SK-N-SH (cell line): ENCODE measurements around the gene CLIC2. TPM values are rescaled to one million over a fixed set of nuclear protein-coding genes. Genes with fewer than 3 reads are reported as not detected.

ENCODE experiments used
- CTCF ChIA-PET: fragments of 300-600, 350-600 bp; formaldehyde crosslinking; extraction: SDS; loops from one replicate; lab custom pipeline; 2021; lab: Yijun Ruan, JAX
- POLR2A ChIA-PET: fragments of 350-600 bp; sonication (Branson Sonifier 250); formaldehyde crosslinking; extraction: SDS; loops from one replicate; lab custom pipeline; 2020; ENCODE audit warnings: antibody characterized with exemption, inconsistent platforms; lab: Yijun Ruan, JAX
- DNase-seq: peaks from one replicate; pipeline ENCODE4 v3.0.0; 2012
- H2AFZ ChIP-seq: fragments of 200-600 bp; sonication (generic); 2 replicates; pipeline ENCODE4 v1.8.1; 2016; ENCODE audit warnings: antibody characterized with exemption, mild to moderate bottlenecking, low read depth
- H3F3A ChIP-seq: fragments of 200-600 bp; sonication (generic); replicated peaks from 2 replicates; pipeline ENCODE3; 2016; ENCODE audit warnings: antibody characterized with exemption, mild to moderate bottlenecking; ENCODE audit not compliant: insufficient read depth
- H3K27ac ChIP-seq, 2 experiments: fragments of 200-500 bp in 1 of 2; fragments of 200-600 bp in 1 of 2; sonication (Bioruptor generic) in 1 of 2; sonication (generic), shearing (Covaris generic) in 1 of 2; 2 replicates each; pipeline versions ENCODE4 v1.5.1 to v1.6.1; 2014 to 2016; ENCODE audit warnings: low read depth in 2 of 2, inconsistent platforms in 1 of 2, low read length in 1 of 2, mild to moderate bottlenecking in 1 of 2, mixed read lengths in 1 of 2
- H3K27me3 ChIP-seq: fragments of 200-600 bp; sonication (generic), shearing (Covaris generic); 2 replicates; pipeline ENCODE4 v1.6.1; 2016; ENCODE audit warnings: mixed run types; ENCODE audit not compliant: insufficient read depth
- H3K36me3 ChIP-seq, 2 experiments: fragments of 200-500 bp in 1 of 2; fragments of 200-600 bp in 1 of 2; sonication (Bioruptor generic) in 1 of 2; sonication (generic) in 1 of 2; replicated peaks in 1 of 2; 2 replicates each; pipeline versions ENCODE3 to v1.5.1; 2014 to 2016; ENCODE audit warnings: low read length in 1 of 2, mild to moderate bottlenecking in 1 of 2; ENCODE audit not compliant: insufficient read depth in 2 of 2, control insufficient read depth in 1 of 2
- H3K4me1 ChIP-seq, 2 experiments: fragments of 200-500 bp in 1 of 2; fragments of 200-600 bp in 1 of 2; sonication (Bioruptor generic) in 1 of 2; sonication (generic), shearing (Covaris generic) in 1 of 2; 2 replicates each; pipeline versions ENCODE4 v1.5.1 to v1.6.1; 2014 to 2016; ENCODE audit warnings: low read depth in 1 of 2, low read length in 1 of 2, mixed run types in 1 of 2; ENCODE audit not compliant: insufficient read depth in 2 of 2, control insufficient read depth in 1 of 2
- H3K4me2 ChIP-seq: fragments of 200-600 bp; sonication (generic), shearing (Covaris generic); 2 replicates; pipeline ENCODE4 v1.6.1; 2017; ENCODE audit warnings: mixed run types
- H3K4me3 ChIP-seq, 2 experiments: fragments of 200-500 bp in 1 of 2; fragments of 200-600 bp in 1 of 2; sonication (Bioruptor generic) in 1 of 2; sonication (generic), shearing (Covaris generic) in 1 of 2; 2 replicates each; pipeline versions ENCODE4 v1.5.1 to v1.8.1; 2014 to 2016; ENCODE audit warnings: low read depth in 2 of 2, inconsistent platforms in 1 of 2, low read length in 1 of 2, mild to moderate bottlenecking in 1 of 2, mixed read lengths in 1 of 2, moderate library complexity in 1 of 2
- H3K79me2 ChIP-seq: fragments of 200-600 bp; sonication (generic); 2 replicates; pipeline ENCODE4 v1.8.1; 2017; ENCODE audit warnings: mild to moderate bottlenecking; ENCODE audit not compliant: insufficient read depth
- H3K9ac ChIP-seq: fragments of 200-600 bp; sonication (generic); 2 replicates; pipeline ENCODE4 v1.6.1; 2017; ENCODE audit warnings: mixed run types
- H3K9me2 ChIP-seq: fragments of 200-600 bp; sonication (generic); 2 replicates; pipeline ENCODE4 v1.6.1; 2017; ENCODE audit warnings: mixed run types
- H3K9me3 ChIP-seq: fragments of 200-600 bp; sonication (generic); 2 replicates; pipeline ENCODE4 v1.6.1; 2017; ENCODE audit warnings: mixed run types, mild to moderate bottlenecking, moderate library complexity
- H4K20me1 ChIP-seq: fragments of 200-600 bp; sonication (generic); 2 replicates; pipeline ENCODE4 v1.6.1; 2017; ENCODE audit warnings: mild to moderate bottlenecking, mixed run types; ENCODE audit not compliant: insufficient read depth
- CHD2 ChIP-seq: fragments of 150-350 bp; IDR thresholded peaks from 2 replicates; pipeline ENCODE4 v1.6.1; 2018; ENCODE audit warnings: low read length; ENCODE audit not compliant: partially characterized antibody
- FOXJ3 ChIP-seq: sonication (generic); formaldehyde crosslinking; IDR thresholded peaks from 2 replicates; pipeline ENCODE4 v1.5.1; 2020; ENCODE audit warnings: mild to moderate bottlenecking, missing genetic modification reagents
- GATA2 ChIP-seq: sonication (generic); formaldehyde crosslinking; IDR thresholded peaks from 2 replicates; pipeline ENCODE4 v1.5.0; 2020; ENCODE audit warnings: mild to moderate bottlenecking, missing genetic modification reagents
- MEF2A ChIP-seq: IDR thresholded peaks from 2 replicates; pipeline ENCODE4 v1.4.0; 2012; ENCODE audit warnings: low read depth, borderline replicate concordance
- NRF1 ChIP-seq: IDR thresholded peaks from 2 replicates; pipeline ENCODE4 v1.6.1; 2012; ENCODE audit warnings: low read depth, mild to moderate bottlenecking, low read length
- RFX5 ChIP-seq: IDR thresholded peaks from 2 replicates; pipeline ENCODE4 v1.6.1; 2012; ENCODE audit warnings: mild to moderate bottlenecking, improper control_type of control experiment, low read length
- RXRA ChIP-seq: IDR thresholded peaks from 2 replicates; pipeline ENCODE4 v1.4.0; 2012; ENCODE audit warnings: low read depth, mild to moderate bottlenecking, borderline replicate concordance
- SIN3A ChIP-seq: IDR thresholded peaks from 2 replicates; pipeline ENCODE4 v1.6.1; 2012; ENCODE audit warnings: low read depth, mild to moderate bottlenecking, low read length, moderate library complexity, borderline replicate concordance
- TCF12 ChIP-seq: IDR thresholded peaks from 2 replicates; pipeline ENCODE4 v1.4.0; 2012
- USF2 ChIP-seq: fragments of 150-350 bp; IDR thresholded peaks from 2 replicates; pipeline ENCODE4 v1.6.1; 2017; ENCODE audit warnings: antibody characterized with exemption, low read length, low read depth, borderline replicate concordance
- YY1 ChIP-seq: IDR thresholded peaks from 2 replicates; pipeline ENCODE4 v1.4.0; 2012; ENCODE audit warnings: low read depth, mild to moderate bottlenecking
- ZBTB33 ChIP-seq: IDR thresholded peaks from 2 replicates; pipeline ENCODE4 v1.4.0; 2012; ENCODE audit warnings: low read depth, borderline replicate concordance
- whole genome bisulfite sequencing: methylation state at CpG from one replicate; pipeline ENCODE4 v1.1.6; 2017; ENCODE audit warnings: low lambda C conversion rate; 5-methylcytosine and 5-hydroxymethylcytosine counted together
- polyA plus RNA-seq, 3 experiments: library from polyadenylated mRNA; depleted of rRNA; stranded (reverse); fragments of >200 nt; gene quantifications; 2 replicates each; pipeline ENCODE4 v1.2.3, GENCODE V29; 2012
- TF ChIP-seq, protein P1 (sequence below): fragments of 200-600 bp; sonication (generic); IDR thresholded peaks from 2 replicates; pipeline ENCODE4 v1.6.1; 2017; ENCODE audit warnings: antibody characterized with exemption, mild to moderate bottlenecking, moderate library complexity

Gene CLIC2
- polyA plus RNA-seq, 1 of the 3 experiments (the other 2 are of a cell fraction), result 0.03 TPM

DNA sequence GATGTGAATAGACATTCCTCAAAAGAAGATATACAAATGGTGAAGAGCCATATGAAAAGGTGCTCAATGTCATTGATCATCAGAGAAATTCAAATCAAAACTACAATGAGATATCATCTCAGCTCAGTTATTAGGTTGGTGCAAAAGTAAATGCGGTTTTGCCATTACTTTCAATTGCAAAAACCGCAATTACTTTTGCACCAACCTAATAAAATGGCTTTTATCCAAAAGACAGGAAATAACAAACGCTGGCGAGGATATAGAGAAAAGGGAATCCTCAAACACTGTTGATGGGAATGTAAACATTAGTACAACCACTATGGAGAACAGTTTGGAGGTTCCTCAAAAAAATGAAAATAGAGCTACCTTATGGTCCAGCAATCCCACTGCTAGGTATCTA is 5.1 kb downstream of the CLIC2 start:
- no peak overlapping the region for H3K9ac ChIP-seq
- ChIA-PET POLR2A (no interaction called here), CTCF (no interaction called here)
- no peaks in the 10 kb centered on the region for H3F3A ChIP-seq
- H3K27me3 ChIP-seq, result no peaks in the 10 kb centered on the region
- H3K4me2 ChIP-seq, result no peak overlapping the region
- no peaks in the 10 kb centered on the region for H3K79me2 ChIP-seq
- no peak for DNase-seq
- H4K20me1 ChIP-seq, result no peaks in the 10 kb centered on the region
- H3K9me3 ChIP-seq, result no peaks in the 10 kb centered on the region
- H3K4me3 ChIP-seq, result no peak overlapping the region
- H3K9me2 ChIP-seq, result no peaks in the 10 kb centered on the region
- H3K36me3 ChIP-seq, result no peaks in the 10 kb centered on the region
- H2AFZ ChIP-seq, result no peak overlapping the region
- TF ChIP-seq ZBTB33 (no peak), TCF12 (no peak), MEF2A (no peak), GATA2 (no peak), SIN3A (no peak), CHD2 (no peak), RXRA (no peak), FOXJ3 (CRISPR knock-in tag) (no peak), NRF1 (no peak), USF2 (no peak), YY1 (no peak), RFX5 (no peak)
- TF ChIP-seq, protein P1, sequence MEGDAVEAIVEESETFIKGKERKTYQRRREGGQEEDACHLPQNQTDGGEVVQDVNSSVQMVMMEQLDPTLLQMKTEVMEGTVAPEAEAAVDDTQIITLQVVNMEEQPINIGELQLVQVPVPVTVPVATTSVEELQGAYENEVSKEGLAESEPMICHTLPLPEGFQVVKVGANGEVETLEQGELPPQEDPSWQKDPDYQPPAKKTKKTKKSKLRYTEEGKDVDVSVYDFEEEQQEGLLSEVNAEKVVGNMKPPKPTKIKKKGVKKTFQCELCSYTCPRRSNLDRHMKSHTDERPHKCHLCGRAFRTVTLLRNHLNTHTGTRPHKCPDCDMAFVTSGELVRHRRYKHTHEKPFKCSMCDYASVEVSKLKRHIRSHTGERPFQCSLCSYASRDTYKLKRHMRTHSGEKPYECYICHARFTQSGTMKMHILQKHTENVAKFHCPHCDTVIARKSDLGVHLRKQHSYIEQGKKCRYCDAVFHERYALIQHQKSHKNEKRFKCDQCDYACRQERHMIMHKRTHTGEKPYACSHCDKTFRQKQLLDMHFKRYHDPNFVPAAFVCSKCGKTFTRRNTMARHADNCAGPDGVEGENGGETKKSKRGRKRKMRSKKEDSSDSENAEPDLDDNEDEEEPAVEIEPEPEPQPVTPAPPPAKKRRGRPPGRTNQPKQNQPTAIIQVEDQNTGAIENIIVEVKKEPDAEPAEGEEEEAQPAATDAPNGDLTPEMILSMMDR, result no peak
- WGBS, result 6% methylated on average over 4 of the region's 4 CpGs
- no peak overlapping the region for H3K27ac ChIP-seq
- no peaks in the 10 kb centered on the region for H3K4me1 ChIP-seq

DNA sequence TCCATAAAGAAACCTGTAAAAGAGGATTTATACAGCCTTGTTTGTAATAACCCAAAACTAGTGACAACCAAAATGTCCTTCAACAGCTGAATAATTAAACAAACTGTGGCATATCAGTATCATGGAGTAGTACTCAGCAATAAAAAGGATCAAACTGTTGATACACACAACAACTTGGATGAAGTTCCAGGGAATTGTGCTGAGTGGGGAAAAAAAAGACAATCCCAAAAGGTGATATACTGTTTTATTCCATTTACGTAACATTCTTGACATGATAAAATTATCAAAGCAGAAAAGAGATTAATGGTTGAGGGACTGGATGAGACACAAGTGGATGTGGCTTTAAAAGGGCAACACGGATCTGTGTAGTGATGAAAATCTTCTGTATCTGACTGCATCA is 7.8 kb downstream of the CLIC2 start:
- Histone ChIP-seq H3K4me1 (no peaks in the 10 kb centered on the region), H2AFZ (no peak overlapping the region), H3K27me3 (no peaks in the 10 kb centered on the region), H3K4me3 (no peak overlapping the region), H3K9me2 (no peaks in the 10 kb centered on the region), H3K36me3 (no peaks in the 10 kb centered on the region), H3K9ac (no peak overlapping the region), H3F3A (no peaks in the 10 kb centered on the region), H3K4me2 (no peak overlapping the region), H4K20me1 (no peaks in the 10 kb centered on the region), H3K27ac (no peak overlapping the region)
- no peak for DNase-seq
- no peak for TF ChIP-seq ZBTB33
- TF ChIP-seq, all 33 proteins: peak for 0
- no peaks in the 10 kb centered on the region for H3K9me3 ChIP-seq
- POLR2A ChIA-PET, result no interaction called here
- H3K79me2 ChIP-seq, result no peaks in the 10 kb centered on the region
- CTCF ChIA-PET, result no interaction called here
- 14% methylated on average over 2 of the region's 2 CpGs for WGBS
